HCEC 1CT (cell line): ENCODE measurements around the gene GRPEL1.
"Not testable (repeated sequence)": the region's sequence is repeated elsewhere in the genome, so short reads cannot be mapped to it uniquely, and the experiment has no call there.

Experiments
- DNase-seq: peaks from one replicate; pipeline ENCODE4 v3.0.0-alpha.2; 2017

GRPEL1 gene

GRCh38 chr4:7067452-7068278, at the start of gene GRPEL1:
TSS of gene GRPEL1 (minus strand) at chr4:7068064. CDS start at chr4:7068032, 32 bp downstream.
- peak; percentile 96 for DNase-seq

- DNase-seq, result no peak
Observed at GRCh38 chr4:7116705-7117104, 48.8 kb upstream of the GRPEL1 start.

GRCh38 chr4:7115557-7116340, 47.9 kb upstream of the GRPEL1 start:
- DNase-seq, result no peak

GRCh38 chr4:7112656-7113055, 44.8 kb upstream of the GRPEL1 start:
- DNase-seq, result no peak

- DNase-seq, result no peak
Observed at GRCh38 chr4:7111441-7111840, 43.6 kb upstream of the GRPEL1 start.

- no peak for DNase-seq
Observed at GRCh38 chr4:7110546-7110945, 42.7 kb upstream of the GRPEL1 start.

- no peak for DNase-seq
Observed at GRCh38 chr4:7109169-7109568, 41.3 kb upstream of the GRPEL1 start.

GRCh38 chr4:7108660-7109059, 40.8 kb upstream of the GRPEL1 start:
- no peak for DNase-seq

- DNase-seq, result no peak
Observed at GRCh38 chr4:7108046-7108625, 40.3 kb upstream of the GRPEL1 start.

- DNase-seq, result no peak
Observed at GRCh38 chr4:7107166-7107905, 39.5 kb upstream of the GRPEL1 start.

GRCh38 chr4:7105276-7105675, 37.4 kb upstream of the GRPEL1 start:
- no peak for DNase-seq

GRCh38 chr4:7104366-7105031, 36.6 kb upstream of the GRPEL1 start:
- DNase-seq, result no peak

- no peak for DNase-seq
Observed at GRCh38 chr4:7103607-7104365, 35.9 kb upstream of the GRPEL1 start.

GRCh38 chr4:7103031-7103606, 35.3 kb upstream of the GRPEL1 start:
- DNase-seq, result peak; percentile 55

GRCh38 chr4:7102516-7102909, 34.6 kb upstream of the GRPEL1 start:
- not testable (repeated sequence) for DNase-seq

GRCh38 chr4:7101692-7102515, 34.0 kb upstream of the GRPEL1 start:
- peak; percentile 38 for DNase-seq

GRCh38 chr4:7096236-7096635, 28.4 kb upstream of the GRPEL1 start:
- no peak for DNase-seq

GRCh38 chr4:7095611-7096155, 27.8 kb upstream of the GRPEL1 start:
- DNase-seq, result no peak

GRCh38 chr4:7094916-7095315, 27.1 kb upstream of the GRPEL1 start:
- DNase-seq, result no peak

GRCh38 chr4:7092026-7092425, 24.2 kb upstream of the GRPEL1 start:
- DNase-seq, result no peak
